Left ventricle myocardium inferior (tissue), 1 donor: ENCODE measurements around the gene MTX1. TPM values are rescaled to one million over a fixed set of nuclear protein-coding genes. Genes with fewer than 3 reads are reported as not detected.
A peak's percentile ranks its signal among the peaks of the same experiment; 100 is the strongest.

Experiments
- DNase-seq: peaks from one replicate; pipeline ENCODE4 v3.0.0-alpha.2; 2020
- H3K27ac ChIP-seq: fragments of 200-600 bp; replicated peaks from 2 replicates; pipeline ENCODE4 v1.8.0; 2021
- H3K27me3 ChIP-seq: fragments of 200-600 bp; 2 replicates; pipeline ENCODE4 v1.8.0; 2021; ENCODE audit warnings: low read depth
- H3K36me3 ChIP-seq: fragments of 200-600 bp; 2 replicates; pipeline ENCODE4 v1.8.0; 2021
- H3K4me1 ChIP-seq: fragments of 200-600 bp; 2 replicates; pipeline ENCODE4 v1.8.0; 2021
- H3K4me3 ChIP-seq: fragments of 200-600 bp; 2 replicates; pipeline ENCODE4 v1.8.0; 2021; ENCODE audit warnings: mild to moderate bottlenecking, moderate library complexity
- H3K9me3 ChIP-seq: fragments of 200-600 bp; replicated peaks from 2 replicates; pipeline ENCODE4 v1.8.0; 2021
- intact Hi-C: fragments of 100-400 bp; cut with micrococcal nuclease; formaldehyde crosslinking; loops from one replicate; pipeline ENCODE4 v1.11.0; 2022
- total RNA-seq: library from RNA; stranded (reverse); fragmentation: NEBNext Ultra II Directional; extraction: Animal tissue kit (Norgen Biotek cat#: 25700); gene quantifications from one replicate; pipeline ENCODE4 v1.2.1, GENCODE V29; 2021
- TF ChIP-seq, protein P1 (sequence below): fragments of 200-600 bp; IDR thresholded peaks from 2 replicates; pipeline ENCODE4 v1.8.0; 2021; ENCODE audit warnings: antibody characterized with exemption, mild to moderate bottlenecking, borderline replicate concordance
- donor health status: DM: no; HTN: yes; CAD: no; lungs with severe emphysema.

MTX1 gene
- total RNA-seq, 1 donor from 2014 or later, result 18.0 TPM

DNA sequence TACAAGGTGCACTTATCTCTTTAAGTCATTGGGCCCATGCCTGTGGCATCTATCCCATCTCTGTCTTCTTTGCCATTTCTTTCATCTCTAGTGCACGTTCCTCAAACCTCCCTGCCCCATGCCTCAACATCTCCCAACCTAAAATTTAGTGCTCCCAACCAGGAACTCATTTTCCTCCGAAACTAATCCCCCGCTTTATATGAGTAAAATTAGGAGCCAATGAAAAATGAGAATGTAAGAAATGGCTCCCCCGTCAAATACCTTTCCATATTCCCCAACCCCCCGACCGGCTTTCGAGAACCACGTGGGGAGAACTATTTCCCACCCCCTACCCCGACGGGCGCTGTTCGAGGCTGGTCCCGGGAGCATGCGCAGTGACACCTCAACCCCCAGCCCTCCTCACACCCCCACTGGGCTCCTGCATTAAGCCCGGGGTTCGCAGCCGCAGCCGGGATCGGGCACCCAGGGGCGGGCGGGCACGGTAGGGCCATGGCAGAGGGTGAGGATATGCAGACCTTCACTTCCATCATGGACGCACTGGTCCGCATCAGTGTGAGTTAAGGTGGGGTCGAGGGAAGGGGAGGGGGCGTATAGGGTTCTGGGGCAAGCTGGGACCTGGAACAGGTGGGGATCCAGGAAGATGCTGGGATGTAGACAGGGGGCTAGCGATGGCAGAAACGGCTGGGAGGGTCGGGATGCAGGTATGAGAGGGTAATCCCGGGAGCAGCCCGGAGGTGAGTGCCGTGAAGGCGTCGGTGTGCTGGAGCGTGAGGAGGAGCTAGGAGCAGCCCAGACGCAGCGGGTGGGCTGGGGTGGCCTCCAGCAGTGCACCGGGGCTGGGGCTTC is 34.8 kb upstream of the MTX1 start, which contains the start of gene TRIM46:
Gene TRIM46, plus strand, starts transcription at position 372 of the 846 bp plus-strand sequence. Its CDS starts 118 bp downstream, at position 490.
- peaks cover 42% of the 10 kb centered on the region for H3K4me1 ChIP-seq
- no peak for DNase-seq
- TF ChIP-seq, protein P1, sequence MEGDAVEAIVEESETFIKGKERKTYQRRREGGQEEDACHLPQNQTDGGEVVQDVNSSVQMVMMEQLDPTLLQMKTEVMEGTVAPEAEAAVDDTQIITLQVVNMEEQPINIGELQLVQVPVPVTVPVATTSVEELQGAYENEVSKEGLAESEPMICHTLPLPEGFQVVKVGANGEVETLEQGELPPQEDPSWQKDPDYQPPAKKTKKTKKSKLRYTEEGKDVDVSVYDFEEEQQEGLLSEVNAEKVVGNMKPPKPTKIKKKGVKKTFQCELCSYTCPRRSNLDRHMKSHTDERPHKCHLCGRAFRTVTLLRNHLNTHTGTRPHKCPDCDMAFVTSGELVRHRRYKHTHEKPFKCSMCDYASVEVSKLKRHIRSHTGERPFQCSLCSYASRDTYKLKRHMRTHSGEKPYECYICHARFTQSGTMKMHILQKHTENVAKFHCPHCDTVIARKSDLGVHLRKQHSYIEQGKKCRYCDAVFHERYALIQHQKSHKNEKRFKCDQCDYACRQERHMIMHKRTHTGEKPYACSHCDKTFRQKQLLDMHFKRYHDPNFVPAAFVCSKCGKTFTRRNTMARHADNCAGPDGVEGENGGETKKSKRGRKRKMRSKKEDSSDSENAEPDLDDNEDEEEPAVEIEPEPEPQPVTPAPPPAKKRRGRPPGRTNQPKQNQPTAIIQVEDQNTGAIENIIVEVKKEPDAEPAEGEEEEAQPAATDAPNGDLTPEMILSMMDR, result peak; percentile 7

DNA sequence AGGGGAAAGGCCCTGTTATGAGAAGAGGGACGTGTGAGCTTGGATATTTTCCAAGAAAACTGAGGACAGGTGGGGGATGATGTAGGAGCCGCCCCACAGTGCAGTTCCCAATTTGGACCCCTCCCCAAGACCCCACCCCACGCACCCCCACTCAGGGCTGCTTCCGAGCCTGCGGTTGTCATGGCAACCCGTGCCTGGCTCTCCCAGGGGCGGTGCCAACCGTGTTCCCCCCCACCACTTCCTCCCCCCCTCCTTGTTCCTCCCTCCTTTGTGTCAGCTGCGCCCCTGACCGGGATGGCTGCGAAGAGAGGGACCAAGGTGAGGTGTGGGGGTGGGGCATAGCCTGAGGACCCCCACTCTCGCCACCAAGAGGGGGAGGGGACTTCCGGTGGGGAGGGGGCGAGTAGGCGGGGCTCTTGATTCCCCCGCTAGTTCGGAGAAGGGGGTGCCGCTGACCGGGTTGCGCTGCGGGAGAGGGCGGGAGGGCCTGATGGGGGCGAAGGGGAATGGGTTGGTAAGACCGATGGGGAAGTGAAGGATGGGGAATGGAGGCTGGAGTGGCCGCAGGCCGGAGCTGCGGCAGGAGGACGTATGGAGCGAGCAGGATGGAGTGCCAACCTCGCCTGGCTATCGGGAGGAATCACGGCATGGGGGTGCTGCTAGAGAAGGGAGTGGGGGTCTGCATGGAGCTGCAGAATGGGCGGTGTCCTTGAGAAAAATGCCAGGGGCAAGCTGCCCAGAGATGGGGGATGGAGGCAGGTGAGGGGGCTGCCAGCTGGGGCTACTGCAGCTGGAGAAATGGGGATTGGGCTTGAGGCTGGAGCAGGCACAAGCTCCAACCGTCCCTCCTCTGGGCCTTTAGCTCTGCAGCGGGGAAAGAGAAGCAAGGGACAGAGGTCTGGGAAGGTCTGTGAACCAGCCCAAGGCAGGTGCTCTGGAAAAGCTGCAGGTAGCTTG is 33.9 kb upstream of the MTX1 start:
- no peak for DNase-seq
- peaks cover 12% of the 10 kb centered on the region for H3K36me3 ChIP-seq
- intact Hi-C loops, result no loop called here
- H3K27me3 ChIP-seq, result peaks cover 27% of the 10 kb centered on the region
- TF ChIP-seq, protein P1, result no peak
- H3K27ac ChIP-seq, result no peak overlapping the region
- H3K4me3 ChIP-seq, result peak overlapping the region; percentile 93
- H3K9me3 ChIP-seq, result no peaks in the 10 kb centered on the region
- peaks cover 42% of the 10 kb centered on the region for H3K4me1 ChIP-seq

More for the DNA sequence above, 34.8 kb upstream of the MTX1 start, which contains the start of gene TRIM46:
- Histone ChIP-seq H3K36me3 (peaks cover 21% of the 10 kb centered on the region), H3K4me3 (peak within 1 kb of the TSS; percentile 93), H3K27ac (peak within 1 kb of the TSS; percentile 96), H3K27me3 (peaks cover 27% of the 10 kb centered on the region), H3K9me3 (no peaks in the 10 kb centered on the region)
- intact Hi-C loops, result no loop called here

DNA sequence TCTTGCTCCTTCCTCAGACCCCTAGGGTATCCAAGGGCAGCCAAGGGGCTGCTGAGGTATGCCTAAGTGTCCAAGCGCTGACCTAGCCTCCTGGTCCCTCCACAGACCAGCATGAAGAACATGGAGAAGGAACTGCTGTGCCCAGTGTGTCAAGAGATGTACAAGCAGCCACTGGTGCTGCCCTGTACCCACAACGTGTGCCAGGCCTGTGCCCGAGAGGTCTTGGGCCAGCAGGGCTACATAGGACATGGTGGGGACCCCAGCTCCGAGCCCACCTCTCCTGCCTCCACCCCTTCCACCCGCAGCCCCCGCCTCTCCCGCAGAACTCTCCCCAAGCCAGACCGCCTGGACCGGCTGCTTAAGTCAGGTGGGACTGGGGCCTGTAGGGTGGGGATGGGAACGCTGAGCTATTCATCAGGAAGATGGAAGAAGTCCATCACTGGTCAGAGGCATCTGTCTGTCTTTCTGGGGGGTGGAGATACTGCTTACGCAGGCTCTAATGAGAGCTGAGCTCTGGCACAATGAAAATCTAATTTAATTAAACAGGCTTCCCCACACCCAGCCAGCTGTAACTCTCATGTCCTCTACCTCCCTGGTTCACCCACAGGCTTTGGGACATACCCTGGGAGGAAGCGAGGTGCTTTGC is 33.1 kb upstream of the MTX1 start:
- Histone ChIP-seq H3K4me3 (no peak overlapping the region), H3K27me3 (peaks cover 27% of the 10 kb centered on the region), H3K27ac (no peak overlapping the region), H3K4me1 (peaks cover 42% of the 10 kb centered on the region), H3K36me3 (peaks cover 6% of the 10 kb centered on the region), H3K9me3 (no peaks in the 10 kb centered on the region)
- intact Hi-C loops, result no loop called here
- DNase-seq, result no peak
- TF ChIP-seq, protein P1, result no peak

DNA sequence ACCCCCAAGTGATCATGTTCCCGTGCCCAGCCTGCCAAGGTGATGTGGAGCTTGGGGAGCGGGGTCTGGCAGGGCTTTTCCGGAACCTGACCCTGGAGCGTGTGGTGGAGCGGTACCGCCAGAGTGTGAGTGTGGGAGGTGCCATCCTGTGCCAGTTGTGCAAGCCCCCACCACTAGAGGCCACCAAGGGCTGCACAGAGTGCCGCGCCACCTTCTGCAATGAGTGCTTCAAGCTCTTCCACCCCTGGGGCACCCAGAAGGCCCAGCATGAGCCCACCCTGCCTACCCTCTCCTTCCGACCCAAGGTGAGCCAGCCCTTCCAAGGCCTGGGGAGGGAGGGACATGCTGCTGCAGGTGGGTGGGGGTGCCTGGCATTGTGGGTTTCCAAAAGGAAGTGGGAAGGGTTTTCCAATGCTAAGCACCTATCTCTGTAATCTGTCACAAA is 32.5 kb upstream of the MTX1 start:
- DNase-seq, result no peak
- Histone ChIP-seq H3K4me3 (no peak overlapping the region), H3K4me1 (peaks cover 42% of the 10 kb centered on the region), H3K27me3 (peaks cover 27% of the 10 kb centered on the region), H3K27ac (no peak overlapping the region), H3K36me3 (peaks cover under 1% of the 10 kb centered on the region), H3K9me3 (no peaks in the 10 kb centered on the region)
- intact Hi-C loops, result no loop called here
- TF ChIP-seq, protein P1, result no peak
